GM21717 (cell line): Measurements from ENCODE around the gene SYT14.
"Not testable (repeated sequence)": the region's sequence is repeated elsewhere in the genome, so short reads cannot be mapped to it uniquely, and the experiment has no call there.

Experiments used
- ATAC-seq: cut with Tn5 transposase; IDR thresholded peaks from one replicate; pipeline ENCODE4 v1.9.1; 2021; ENCODE audit warnings: mild to moderate bottlenecking, moderate library complexity; ENCODE audit not compliant: unreplicated experiment

SYT14 gene

DNA sequence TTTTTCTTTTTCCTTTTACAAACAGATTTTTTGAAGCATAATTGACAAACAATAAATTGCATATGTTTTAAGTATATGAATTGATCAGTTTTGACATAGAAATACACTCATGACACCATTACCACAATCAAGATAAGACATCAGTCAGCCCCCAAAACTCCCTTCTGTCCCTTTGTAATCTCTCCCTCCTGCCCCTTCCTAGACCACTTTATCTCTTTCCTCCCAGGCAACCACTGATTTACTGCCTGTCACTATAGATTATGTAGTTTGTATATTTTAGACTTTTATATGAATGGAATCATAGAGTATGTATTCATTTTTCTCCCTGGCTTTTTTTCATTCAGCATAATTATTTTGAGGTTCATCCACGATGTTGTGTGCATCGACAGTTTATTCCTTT is 6.9 kb upstream of the SYT14 start:
- ATAC-seq: no peak

DNA sequence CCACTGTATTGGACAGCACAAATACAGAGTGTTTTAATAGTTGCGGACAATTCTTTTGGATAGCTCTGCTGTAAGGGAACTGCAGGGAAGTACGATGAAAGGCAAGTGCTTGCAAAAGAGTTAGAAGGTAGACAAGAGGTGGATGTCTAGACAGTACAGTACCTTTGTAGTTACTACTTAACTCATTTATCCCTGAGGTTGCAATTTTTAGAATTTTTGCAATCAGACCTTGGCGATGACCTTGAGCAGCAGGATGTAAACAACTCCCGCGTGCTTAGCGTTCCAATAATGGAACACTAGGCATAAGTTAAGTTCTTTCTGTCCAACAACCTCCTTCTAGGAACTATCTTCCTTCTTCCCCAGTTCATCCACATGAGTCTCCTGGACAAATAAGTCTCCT is 1.9 kb upstream of the SYT14 start:
- no peak for ATAC-seq

DNA sequence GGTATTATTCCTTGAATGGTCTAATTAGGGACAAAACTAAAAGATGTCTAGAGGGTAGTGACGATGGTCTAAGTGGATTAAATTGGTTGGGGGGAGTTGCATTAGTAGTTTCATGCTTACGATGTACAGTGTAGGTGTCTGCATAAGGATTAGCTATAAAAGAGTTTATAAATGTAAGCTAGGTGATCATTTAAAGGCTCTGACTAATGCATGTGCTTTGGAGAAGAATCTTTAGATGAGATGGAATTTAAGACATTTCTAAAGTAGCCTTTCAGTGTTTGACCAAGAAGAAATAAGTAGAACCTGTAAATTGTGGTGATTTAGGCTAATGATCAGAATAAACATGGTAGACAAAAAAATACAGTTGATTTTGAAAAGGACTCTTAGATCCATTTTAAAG is 7.4 kb downstream of the SYT14 start:
- ATAC-seq: no peak

DNA sequence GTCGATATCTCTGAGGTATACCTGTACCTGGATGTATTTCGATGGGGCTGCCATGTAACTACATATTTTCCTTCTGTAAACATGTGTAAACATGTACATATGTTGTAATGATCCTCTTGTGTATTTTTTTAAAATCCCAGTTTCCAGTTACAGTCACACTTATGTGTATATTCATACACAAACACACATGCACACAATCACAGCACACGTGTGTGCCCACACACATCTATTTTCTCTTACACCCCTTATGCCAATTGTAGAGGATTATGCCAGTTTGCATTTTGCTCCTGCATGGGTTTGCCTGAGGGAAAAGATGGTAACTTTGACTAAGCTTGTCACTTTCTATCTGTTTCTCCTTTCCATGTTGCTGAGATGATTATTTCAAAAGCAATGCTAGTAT is 10.1 kb downstream of the SYT14 start:
- no peak for ATAC-seq

DNA sequence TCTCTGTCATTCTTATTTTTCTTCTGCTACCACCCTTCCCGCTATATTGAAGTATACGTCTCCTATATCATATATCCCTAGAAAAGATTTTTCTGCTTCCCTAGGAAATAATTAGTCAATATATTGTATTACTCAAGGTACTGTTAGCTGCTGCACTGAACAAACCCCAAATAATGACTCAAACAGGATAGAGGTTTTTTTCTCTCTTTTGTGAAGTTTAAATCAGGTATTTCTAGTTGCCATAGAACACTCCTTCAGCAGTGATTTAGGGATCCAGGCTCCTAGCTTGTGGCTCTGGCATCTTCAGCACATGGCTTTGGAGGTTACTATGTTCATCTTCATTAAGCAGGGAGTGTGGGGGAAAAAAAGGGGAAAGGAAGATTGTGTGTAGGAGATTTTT is 18.1 kb downstream of the SYT14 start:
- no peak for ATAC-seq

DNA sequence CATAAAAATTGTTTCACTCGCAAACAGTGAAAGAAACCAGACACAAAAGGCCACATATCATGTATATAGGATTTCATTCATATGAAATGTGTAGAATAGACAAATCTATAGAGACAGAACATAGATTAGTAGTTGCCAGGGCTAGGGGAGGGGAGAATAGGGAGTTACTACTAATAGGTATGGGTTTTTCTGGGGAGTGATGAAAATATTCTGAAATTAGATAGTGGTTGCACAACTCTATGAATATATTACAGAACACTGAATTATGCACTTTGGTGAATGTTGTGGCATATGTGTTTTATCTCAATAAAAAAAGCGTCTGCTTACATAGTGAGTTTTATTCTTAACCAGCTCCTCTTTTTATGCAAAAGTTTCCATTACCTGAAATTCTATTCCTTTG is 21.6 kb downstream of the SYT14 start:
- no peak for ATAC-seq

DNA sequence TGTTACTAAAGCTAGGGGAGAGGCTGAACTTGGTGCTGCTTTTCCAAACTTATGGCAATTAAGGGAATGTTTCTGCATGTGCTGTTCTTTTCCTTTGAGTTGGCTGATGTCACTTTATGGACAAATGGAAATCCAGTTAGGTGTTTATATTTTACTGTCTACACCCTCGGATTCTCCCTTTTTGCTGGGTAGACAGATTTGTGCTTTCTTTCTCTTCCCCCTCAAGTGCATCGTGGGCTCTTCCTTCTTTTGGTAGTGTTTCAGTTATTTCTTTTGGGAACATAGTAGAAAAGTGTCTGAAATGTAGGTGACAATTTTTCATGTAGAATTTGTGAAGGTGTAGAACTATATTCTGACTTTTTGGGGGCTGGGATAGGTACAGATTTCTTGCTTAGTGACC is 22.9 kb downstream of the SYT14 start:
- ATAC-seq: no peak

DNA sequence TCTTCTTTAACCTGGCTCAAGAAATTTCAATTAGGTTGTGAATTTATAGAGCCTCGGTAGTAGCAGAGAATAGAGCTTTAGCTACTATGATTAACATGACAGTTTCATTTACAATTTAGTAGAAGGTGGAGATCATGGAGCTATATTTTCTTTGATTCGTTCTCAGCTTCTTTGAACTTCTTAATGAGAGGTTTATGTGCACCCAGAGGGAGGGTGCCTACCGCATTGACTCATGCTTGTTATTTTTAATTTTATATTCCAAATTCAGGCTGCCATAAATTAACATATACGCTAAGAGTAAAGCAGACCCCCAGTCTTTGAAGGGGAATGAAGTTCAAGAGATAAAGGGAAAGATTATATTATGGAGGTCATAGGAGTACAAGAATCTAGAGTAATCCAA is 24.4 kb downstream of the SYT14 start:
- no peak for ATAC-seq

DNA sequence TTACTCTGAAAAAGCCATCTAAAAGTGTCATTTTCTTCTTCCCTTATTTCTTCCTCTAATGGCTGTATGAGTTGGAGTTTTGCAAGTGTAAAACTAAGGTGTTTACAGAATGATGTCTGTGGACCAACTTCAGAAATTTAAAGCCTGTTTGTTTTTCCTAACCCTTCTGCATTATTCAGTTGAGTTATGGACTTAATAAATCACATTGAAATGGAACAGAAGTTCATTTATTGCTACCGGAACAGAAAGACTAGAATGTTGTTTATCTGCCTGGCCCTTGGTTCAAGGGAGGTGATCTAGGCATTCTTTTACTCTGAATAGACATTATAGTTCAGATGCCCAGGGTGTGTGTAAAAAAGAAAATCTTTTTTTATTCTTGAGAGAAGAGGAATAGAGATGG is 24.8 kb downstream of the SYT14 start:
- ATAC-seq: no peak

DNA sequence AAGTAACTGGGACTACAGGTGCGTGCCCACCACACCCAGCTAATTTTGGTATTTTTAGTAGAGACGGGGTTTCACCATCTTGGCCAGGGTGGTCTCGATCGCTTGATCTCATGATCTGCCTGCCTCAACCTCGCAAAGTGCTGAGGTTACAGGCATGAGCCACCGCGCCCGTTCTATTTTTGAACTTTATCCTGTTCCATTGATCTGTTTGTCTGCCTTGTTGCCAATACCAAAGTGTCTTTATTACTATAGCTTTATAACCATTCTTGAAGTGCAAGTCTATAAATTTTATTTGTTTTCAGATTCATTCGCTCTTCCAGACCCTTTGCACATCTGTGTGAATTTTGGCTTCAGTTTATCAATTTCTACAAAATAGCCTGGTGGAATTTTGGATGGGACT is 28.0 kb downstream of the SYT14 start:
- ATAC-seq: no peak

DNA sequence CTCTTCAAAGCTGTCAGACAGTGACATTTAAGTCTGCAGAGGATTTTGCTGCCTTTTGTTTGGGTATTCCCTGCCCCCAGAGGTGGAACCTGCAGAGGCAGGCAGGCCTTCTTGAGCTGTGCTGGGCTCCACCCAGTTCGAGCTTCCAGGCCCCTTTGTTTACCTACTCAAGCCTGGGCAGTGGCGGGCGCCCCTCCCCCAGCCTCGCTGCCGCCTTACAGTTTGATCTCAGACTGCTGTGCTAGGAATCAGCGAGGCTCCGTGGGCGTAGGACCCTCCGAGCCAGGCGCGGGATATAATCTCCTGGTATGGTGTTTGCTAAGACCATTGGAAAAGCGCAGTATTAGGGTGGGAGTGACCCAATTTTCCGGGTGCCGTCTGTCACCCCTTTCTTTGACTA is 40.7 kb downstream of the SYT14 start:
- ATAC-seq: not testable (repeated sequence)

DNA sequence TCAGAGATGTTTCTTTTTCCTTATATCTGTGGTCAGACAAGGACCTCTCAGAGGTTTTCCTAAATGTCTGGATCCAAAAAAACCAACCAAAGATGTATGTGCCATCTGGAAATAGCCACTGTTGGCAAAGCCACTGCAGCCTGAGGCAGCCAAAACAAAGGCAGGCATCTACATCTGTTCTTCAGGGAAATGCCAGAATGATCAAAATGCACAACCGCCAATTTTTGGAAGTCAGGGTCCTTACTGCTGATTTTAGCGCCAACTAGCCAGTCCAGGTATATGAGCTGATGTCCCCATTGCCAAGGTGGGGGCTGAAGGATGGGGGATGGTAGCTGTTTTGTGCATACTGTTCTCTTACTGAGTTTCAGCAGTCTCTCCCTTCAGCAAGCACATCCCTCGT is 45.9 kb downstream of the SYT14 start:
- ATAC-seq: no peak

DNA sequence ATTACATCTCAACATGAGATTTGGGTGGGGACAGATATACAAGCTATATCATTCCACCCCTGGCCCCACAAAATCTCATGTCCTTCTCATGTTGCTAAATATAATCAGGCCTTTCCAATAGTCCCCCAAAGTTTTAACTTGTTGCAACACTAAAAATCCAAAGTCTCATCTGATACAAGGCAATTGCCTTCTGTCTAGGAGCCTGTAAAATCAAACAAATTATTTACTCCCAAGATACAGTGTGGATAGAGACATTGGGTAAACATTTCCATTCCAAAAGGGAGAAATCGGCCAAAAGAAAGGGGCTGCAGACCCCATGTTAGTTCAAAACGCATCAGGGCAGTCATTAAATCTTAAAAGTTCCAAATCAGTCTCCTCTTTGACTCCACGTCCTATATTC is 47.0 kb downstream of the SYT14 start:
- ATAC-seq: no peak

DNA sequence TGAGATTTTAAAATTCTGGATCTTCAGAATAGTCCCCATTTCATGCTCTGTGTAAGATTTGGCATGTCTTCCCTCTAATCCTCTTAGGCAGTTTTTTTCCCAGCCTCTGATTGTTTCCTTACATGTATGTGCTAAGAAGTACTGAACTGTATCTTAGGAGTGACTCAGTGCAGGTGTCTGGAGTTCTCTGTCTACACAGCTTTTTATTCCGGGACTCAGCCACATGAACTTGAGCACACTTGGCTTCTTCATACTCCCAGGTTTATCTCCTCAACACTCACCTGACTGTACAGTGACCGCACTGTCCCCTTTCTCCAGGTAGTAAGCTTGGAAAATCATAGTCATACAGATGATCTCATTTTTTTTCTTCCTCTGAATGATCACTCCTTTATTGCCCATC is 50.7 kb downstream of the SYT14 start:
- no peak for ATAC-seq

DNA sequence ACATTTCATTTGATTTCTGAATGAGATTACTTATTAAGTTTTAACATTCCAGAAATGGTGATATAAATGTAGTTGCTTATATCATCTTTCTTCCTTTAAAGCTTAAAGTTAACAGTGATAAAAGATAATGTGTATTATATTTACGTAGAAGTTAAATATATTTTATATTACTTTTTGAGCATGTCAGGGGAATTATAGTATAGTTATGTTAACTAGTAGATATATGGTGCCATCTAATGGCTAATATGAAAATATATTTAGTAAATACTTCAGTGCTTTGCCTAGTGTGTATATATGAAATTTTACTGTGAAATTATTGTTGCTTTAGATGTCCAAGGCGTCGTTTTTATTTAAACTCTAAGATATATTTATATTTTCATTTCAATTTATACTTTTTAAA is 51.5 kb downstream of the SYT14 start:
- no peak for ATAC-seq

DNA sequence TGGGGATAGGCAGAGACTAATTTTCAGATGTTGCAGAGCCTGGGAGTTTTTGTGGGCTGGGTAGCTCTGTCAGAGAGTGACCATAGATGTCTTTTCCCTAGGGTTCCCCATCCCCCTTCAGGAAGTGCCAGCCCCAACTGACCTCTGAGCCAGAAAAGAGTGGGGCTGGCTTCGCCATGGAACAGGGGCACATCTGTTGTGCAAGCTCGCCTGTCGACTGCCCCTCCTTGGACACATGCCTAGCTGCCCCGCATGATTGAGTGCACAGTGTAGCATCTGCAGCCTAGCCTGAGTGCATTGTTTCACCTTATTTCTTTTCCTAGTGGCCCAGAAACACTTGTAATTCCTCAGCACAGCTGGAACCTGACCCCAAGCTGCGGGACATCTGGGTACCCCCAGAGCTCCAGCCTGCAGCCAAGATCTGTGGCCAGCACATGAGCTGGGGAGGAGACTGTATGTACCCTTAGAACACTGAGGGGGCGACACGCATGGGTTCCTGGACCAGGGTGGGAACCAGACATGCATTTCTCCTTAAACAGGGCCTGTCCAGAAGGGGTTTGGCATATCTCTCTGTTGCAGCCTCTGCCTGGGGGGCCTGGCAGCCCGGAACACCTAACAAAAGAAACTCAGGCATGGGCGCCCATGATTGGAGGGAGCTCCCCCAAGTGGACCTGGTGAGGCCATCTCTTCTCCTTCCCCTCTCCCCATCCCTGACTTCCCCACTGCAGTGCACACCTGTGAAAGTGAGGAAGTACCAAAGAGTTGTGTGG is 55.2 kb downstream of the SYT14 start:
- ATAC-seq: no peak

DNA sequence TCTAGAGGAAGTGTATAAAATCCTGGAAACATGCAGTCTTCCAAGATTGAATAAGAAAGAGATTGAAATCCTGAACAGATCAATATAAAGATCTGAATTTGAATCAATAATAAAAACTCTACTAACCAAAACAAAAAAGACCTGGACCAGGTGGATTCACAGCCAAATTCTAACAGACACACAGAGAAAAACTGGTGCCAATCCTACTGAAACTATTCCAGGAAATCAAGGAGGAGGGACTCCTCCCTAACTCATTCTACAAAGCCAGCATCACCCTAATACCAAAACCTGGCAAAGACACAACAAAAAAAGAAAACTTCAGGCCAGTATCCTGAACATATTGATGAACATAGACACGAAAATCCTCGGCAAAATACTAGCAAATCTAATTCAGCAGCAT is 58.3 kb downstream of the SYT14 start:
- no peak for ATAC-seq

DNA sequence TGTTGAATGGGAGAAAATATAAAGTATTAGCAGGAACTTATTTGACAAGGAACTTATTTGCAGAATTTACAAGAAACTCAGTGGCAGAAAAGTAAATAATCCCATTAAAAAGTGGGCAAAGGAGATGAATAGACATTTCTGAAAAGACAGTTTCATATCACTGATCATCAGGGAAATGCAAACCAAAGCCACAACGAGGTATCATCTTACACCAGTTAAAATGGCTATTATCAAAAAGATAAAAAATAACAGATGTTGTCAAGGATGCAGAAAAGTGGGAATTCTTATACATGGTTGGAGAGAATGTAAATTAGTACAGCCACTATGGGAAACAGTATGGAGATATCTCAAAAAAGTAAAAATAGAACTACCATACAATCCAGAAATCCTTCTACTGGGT is 61.0 kb downstream of the SYT14 start:
- ATAC-seq: no peak

DNA sequence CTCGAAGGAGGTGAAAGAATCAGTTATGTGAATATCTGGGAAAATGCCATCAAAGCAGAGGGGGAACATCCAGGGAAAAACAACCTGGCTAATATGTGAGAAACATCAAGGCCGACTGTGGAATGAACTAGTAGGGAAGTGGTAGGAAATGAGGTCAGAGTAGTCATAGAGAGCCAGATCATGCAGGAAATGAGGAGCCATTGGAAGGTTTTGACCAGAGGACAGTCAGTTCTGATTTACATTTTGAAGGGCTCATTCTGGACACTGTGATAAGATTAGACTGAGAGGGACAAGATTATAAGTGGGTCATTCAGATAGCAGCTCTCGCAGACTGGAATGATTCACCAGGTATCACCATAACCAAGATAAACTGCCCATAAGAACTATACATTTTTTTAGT is 63.7 kb downstream of the SYT14 start:
- no peak for ATAC-seq

DNA sequence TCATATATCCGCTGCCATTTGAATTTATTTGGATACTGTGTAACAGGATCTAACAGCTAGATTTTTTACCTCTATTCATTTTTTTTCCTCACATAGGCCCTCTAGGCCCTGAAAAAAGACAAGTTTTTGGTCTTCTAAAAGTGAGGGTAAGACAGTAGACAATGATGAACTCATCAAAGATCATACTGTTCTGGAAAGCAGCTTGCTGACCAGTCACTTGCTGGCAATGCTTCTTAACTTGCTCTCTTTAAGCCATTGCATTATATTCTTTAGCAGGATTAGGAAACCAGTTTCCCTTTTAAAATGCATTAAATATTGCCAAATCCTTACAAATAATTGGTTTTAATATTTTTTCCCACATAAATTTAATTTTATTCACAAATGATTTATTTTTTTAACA is 65.5 kb downstream of the SYT14 start:
- ATAC-seq: no peak

DNA sequence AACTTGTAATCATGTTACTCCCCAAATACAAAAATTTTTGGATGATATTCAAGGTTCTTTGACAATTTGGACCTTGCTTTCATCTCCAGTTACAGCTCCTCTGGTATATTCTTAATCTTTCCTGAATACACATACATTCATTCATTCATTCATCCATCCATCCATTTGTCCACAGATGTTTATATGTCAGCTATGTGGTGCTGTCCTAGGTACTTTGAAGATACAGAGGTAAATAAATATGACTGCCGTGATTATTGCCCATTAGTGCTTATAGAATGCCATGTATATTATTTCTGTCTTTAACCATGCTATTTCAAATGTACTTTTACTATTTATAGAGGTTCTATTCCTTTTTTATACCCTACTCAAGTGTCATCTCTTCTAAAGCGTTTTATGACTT is 72.1 kb downstream of the SYT14 start:
- ATAC-seq: no peak

DNA sequence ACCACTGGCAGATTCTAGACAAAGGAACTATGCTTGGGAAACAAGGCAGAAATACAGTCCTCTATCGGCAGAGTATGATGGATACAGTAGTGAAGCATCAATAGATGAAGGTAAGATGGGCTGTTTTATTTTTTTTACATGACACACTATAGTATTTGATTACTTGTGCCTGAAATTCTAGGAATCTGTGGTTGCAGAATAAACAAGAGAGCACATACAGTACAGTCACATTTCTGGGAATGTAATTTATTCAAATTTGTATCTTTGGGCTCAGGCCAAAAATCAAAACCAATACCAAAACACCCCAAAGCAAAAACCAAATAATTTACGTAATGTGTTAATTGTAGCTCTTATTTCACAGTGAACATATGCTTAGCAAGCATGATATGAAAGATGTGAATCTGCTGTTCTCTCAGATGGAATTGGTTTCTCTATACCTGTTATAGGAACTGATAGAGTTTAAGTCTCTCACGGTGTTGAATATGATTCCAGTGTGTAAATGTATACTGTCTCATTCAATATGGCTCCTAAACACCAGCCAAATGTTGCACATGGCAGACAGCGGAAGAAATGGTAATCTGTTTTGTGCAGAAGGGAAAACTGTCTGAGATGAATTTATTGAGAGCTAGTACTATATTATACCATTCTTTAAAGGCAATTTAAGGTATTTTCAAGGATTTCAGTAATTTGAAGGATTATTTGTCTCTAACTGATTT is 83.3 kb downstream of the SYT14 start:
- ATAC-seq: no peak

DNA sequence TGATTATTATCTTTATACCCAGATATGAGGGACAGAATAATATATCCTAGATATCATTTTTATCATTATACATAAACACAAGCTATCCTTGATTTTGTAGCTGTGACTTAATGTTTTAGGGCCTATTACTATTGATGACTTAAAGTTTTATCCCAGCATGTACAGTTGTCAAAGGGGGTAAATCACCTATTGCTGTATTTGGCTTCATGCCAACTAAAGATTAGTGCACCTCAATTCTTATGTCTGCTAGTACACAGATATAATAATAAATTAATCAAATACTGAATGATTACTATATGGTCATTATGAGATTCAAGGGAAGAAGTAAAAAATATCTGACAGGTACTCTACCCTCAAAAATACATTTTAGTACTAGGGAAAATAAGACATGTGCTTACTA is 84.0 kb downstream of the SYT14 start:
- ATAC-seq: no peak
